SK-N-MC (cell line): ENCODE results near the gene PVALEF.

Source experiments
- EZH2 ChIP-seq: fragments of 200-600 bp; sonication (generic); IDR thresholded peaks from one replicate; pipeline ENCODE4 v1.6.1; 2017; ENCODE audit warnings: antibody characterized with exemption
- POLR2AphosphoS5 ChIP-seq: IDR thresholded peaks from 2 replicates; pipeline ENCODE4 v1.6.1; 2012; ENCODE audit warnings: mild to moderate bottlenecking, low read depth, low read length, borderline replicate concordance

- TF ChIP-seq EZH2 (no peak), POLR2AphosphoS5 (no peak)
These were observed 32.1 kb downstream of the PVALEF start for GRCh38 chr17:81197409-81197795.
